ENCODE data around the gene ITIH1.

Gene ITIH1

DNA sequence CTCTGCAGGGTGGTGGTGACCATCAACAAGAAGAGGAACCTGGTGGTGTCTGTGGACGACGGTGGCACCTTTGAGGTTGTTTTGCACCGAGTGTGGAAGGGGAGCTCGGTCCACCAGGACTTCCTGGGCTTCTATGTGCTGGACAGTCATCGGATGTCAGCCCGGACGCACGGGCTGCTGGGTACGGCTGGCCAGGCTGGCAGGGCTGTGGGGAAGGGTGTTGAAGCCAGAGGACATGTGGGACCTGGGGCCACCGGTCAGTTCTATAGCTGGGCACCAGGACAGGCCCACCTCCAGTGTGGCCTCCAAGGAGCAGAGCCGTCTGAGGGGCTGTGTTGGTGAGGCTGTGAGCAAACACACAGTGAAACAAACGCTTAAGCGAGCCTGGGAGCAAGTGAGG is 13.3 kb downstream of the ITIH1 start:
- no peak for DNase-seq

- DNase-seq, result no peak
Measured at GRCh38 chr3:52791366-52791765, 14.0 kb downstream of the ITIH1 start.

GRCh38 chr3:52791928-52792327 is 14.5 kb downstream of the ITIH1 start:
- DNase-seq, result no peak

DNA sequence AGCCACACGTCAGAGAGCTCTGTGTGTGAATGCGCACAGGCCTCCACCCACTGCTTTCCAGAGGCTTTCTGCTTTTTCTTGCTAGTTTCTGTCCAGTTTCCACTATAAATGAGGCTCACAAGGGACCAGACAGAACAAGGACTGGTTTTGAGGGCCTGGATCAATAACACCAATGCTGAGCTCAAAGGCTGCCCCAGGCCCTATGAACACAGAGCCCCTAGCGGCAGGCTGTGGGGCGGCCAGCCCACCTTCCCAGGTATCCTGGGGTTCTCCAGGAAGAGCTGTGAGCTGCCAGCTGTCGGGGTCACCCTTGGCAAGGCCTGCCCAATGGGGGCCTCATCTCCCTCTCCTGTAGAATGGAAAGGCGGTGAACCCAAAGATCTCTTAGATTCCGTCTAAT is 15.0 kb downstream of the ITIH1 start:
- DNase-seq, result no peak

DNA sequence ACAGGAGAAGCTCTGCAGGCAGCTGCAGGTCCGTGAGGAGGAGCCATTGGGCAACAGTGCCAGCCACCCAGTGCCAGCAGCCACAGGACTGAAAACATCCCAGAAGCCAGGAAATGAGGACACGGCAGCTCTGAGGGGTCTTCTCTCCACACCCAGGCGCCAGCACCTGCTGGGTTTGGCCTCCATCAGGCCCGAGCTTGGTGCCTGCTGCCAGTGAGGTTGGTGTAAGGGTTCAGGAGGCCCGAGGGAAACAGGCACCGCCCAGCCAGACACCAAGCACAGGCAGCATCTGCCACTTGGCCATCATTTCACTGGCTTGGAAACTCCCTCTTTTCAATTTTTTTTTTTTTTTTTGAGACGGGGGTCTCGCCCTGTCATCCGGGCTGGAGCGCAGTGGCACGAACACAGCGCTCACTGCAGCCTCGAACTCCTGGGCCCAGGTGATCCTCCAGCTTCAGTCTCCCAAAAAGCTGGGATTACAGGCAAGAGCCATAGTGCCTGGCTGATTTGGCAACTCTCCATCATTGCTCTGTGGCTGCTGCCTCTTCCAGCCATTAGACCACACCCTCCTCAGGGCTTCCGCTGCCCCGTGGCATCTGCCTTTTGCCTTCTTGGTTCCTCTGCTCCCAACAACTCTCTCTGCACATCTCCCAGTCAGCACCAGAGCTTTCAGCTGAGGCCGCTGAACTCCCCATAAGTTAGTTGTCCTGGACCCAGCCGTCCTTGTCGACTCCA is 15.7 kb downstream of the ITIH1 start:
- DNase-seq, result peak; percentile 11 to 46 (median 29)

DNA sequence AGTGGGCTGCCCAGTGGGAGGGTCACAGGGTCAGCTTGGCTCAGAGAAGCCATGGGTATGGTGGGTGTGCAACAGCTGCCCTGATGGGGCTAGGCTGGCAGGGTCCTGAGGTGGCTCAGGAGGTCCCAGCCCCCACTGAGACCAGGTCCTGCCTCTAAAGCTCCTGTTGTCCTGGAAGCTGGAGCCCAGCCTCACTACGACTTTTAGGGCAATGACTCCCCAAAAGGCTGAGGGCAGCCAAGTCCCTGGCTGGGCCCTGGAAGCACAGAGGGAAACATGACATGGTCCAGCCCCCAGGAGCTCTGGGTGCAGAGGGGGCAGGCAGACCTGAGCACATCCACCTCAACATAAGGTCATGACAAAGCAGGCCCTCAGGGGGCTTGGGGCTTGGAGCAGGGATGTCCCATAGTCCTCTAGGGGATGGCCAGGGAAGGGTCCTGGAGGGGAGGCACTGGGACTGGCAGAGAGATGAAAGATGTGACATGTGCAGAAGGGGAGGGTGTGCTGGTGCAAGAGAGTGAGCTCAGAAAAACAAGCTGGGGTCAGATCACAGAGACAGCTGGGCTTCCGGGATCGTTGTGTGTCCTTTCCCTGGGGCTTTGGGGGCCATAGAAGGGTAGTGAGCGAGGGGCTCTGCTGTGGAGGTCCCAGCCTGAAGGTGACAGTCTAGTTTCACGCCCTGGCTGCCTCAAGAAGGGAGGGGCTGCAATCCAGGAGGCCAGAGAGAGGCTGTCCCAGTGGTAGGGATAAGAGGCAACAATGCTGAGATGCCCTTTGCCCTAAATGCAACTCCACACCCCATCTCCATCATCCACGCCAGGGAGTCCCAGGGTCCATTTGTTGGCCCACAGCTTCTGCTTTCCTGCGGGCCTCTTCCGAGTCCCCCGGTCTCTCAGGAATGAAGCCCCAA is 16.6 kb downstream of the ITIH1 start:
- no peak for DNase-seq

GRCh38 chr3:52794612-52795099 is 17.3 kb downstream of the ITIH1 start, which contains the start of gene ITIH3:
Gene ITIH3 (plus strand): TSS chr3:52794796. CDS start chr3:52794804, 8 bp downstream.
- no peak for DNase-seq

GRCh38 chr3:52795298-52795900 is 18.0 kb downstream of the ITIH1 start:
- no peak for DNase-seq

DNA sequence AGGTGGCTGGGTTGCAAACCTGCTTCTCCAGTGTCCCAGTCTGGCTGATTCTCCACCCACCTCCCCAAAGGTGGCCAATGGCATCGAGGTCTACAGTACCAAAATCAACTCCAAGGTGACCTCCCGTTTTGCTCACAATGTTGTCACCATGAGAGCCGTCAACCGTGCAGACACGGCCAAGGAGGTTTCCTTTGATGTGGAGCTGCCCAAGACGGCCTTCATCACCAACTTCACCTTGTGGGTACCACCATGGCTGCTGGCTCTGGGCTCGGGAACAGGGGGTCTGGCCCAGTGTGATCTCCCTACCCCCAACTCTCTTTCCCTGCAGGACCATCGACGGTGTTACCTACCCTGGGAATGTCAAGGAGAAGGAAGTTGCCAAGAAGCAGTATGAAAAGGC is 19.0 kb downstream of the ITIH1 start:
- DNase-seq, result no peak

DNA sequence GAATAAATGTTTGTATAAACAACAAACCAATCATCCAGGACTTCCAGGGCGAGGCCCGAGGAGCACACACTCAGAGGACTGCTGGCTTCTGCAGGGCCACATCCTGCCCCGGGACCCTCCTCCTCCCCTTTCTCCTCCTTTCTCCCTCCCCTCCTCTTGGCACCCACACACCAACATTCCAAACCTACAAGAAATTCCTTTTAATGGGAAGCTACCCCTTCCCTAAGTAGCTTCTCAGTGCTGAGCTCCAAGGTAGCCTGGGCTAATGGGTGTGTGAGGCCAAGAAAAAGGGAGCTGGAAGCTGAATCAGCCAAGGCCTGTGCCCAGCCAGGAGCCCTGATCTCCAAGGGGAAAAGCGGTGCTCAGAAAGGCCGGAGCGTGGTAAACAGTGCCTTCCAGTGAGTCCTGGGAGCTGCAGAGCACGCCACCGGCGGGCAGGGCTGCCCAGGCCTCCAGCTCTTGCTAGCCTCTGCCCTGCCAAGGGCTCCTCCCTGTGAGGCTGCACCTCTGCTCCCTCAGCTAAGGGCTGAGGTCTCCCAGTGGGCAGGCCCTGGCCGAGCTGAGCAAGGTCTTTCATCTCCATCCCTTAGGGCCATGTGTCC is 21.1 kb downstream of the ITIH1 start:
- DNase-seq, result no peak

GRCh38 chr3:52798978-52799476 is 21.6 kb downstream of the ITIH1 start:
- peak; percentile 45 to 62 (median 54) for DNase-seq

GRCh38 chr3:52800079-52800478 is 22.7 kb downstream of the ITIH1 start:
- DNase-seq, result no peak

- no peak for DNase-seq
Measured at GRCh38 chr3:52801839-52802238, 24.4 kb downstream of the ITIH1 start.

- no peak for DNase-seq
Measured at GRCh38 chr3:52805270-52806039, 28.1 kb downstream of the ITIH1 start.

DNA sequence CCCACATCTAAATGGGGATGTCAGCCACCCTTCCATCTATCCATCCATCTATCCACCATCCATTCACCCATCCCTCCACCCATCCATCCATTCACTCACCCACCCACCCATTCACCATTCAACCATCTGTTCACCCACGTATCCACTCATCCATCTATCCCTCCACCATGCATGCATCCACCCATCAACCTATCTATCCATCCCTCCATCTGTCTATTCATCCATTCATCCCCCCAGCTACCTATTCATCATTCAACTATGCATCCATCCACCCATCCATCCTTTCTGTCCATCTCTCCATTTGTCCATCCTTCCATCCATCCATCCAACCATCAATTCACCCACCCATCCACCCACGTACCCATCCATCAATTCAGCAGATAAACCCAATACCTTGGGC is 31.8 kb downstream of the ITIH1 start:
- no peak for DNase-seq

DNA sequence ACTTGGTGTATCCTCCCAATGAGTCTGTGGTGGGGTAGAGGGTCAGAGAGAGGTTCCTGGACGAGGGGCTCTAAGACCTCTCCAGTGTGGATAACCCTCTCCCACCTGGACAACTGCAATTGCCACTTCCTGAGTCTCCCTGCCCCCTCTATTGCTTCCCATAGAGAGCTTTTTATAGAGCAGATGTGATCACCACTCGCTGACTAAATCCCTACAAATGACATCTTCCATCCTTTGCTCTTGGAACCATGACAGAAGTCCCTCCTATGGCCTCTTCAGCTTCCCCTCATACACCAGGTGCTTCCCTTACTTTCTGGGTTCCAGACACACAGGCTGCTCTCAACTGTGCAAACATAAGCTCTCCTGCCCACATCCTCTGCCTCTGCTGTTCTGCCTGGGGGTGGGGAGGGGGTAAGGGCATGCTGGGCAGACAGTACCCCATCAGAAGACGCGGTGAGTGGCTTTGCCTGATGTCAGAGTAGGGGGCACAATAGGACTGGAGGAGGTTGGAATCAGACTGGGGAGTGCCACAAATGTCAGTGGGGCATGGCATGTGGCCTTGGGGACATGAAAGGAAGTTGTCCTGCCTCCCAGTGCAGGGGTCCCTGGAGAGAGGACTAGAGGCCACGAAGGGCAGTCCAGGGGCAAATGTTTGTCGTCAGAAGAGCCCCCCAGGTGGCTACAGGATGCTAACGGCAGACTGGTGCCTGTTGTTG is 32.4 kb downstream of the ITIH1 start:
- no peak for DNase-seq

- DNase-seq, result no peak
Measured at GRCh38 chr3:52810923-52811322, 33.5 kb downstream of the ITIH1 start.

- DNase-seq, result no peak
Measured at GRCh38 chr3:52811452-52812011, 34.1 kb downstream of the ITIH1 start.

DNA sequence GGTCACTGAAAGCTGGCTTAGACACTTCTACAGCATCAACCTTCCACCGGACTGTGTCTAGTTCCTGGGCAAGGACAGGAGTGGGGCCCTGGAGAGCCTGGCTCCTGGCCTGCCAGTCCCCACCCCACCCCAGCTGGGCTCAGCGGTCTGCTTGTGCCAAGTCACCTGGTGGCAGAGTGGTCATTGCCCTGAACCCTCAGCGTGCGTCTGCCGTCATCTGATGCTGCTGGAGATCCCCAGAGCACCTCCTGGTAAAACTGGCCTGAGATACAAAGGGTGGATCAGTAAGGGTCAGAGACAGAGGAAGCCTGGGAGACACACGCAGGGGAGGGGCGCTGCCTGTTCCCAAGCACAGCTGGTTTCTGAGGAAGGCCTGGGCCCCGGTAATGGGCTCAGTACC is 36.4 kb downstream of the ITIH1 start:
- DNase-seq, result no peak

DNA sequence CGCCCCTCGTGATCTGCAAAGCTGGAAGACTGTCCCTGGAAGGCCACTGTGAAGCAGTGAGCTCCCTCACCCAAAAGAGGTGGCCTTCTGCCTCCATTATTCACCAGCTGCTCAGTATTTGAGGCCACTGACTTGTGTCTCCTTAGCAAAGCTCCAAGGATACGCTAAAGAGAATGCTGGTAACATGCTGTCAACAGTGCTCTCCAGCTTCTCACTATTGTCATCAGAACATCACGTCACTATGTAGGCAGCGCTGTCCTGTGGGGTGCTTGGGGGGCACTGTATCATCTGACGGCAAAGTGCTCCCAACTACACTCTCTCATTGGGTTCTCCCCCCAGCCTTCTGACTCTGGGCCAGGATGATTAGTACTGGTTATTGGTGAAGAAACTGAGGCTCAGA is 38.8 kb downstream of the ITIH1 start:
- no peak for DNase-seq

DNA sequence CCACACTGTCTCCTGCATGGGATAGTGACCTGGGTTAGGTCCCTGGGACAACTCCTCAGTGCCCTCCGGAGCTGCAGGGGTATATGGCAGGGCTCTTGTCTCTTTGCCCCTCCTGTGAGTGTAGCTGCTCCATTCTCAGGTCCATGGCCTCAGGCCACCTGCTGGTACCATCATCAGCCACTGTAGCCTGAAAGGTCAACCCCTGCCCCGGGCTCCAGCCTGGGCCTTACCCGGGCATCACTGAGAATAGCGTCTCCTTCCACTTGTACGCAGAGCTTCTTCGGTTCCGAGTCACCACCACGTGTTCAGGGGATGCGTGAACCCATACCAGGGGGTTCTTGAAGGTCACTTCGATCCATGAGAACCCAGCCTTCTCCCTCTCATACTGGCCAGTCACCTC is 39.3 kb downstream of the ITIH1 start:
- DNase-seq, result no peak
